ENCODE data around the gene CYB5B.
A peak's percentile ranks its signal among the peaks of the same experiment; 100 is the strongest.

Gene CYB5B

GRCh38 chr16:69490707-69491324 is 66.4 kb downstream of the CYB5B start:
- DNase-seq: no peak

DNA sequence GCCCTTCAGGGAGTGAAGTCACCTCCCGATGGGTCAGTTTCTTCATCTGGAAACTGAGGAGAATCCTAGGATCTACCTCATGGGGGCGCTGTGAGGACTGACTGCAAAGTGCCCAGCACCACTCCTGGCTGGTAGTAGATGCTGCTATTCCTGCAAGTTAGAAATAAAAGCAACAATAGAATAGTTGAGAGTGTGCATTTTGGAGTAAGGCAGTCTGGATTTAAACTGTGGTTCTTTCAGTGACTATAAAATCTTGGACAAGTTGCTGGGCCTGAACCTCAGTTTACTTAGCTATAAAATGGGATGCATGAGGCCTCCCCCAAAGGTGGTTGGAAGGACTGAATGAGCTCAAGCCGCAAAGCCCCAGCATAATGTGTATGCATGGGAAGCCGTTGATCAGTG is 70.6 kb downstream of the CYB5B start:
- peak; percentile 47 for DNase-seq

GRCh38 chr16:69495821-69496220 is 71.4 kb downstream of the CYB5B start:
- no peak for DNase-seq

- no peak for DNase-seq
Measured at GRCh38 chr16:69496376-69496775, 72.0 kb downstream of the CYB5B start.

DNA sequence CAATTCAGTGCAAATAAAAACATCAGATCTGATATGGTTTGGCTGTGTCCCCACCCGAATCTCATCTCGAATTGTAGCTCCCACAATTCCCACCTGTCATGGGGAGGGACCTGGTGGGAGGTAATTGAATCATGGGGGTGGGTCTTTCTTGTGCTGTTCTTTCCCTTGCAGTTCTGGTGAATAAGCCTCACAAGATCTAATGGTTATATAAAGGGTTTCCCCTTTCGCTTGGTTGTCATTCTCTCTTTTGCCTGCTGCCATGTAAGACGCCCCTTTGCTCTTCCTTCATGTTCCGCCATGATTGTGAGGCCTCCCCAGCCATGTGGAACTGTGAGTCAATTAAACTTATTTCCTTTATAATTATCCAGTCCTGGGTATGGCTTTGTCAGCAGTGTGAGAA is 72.5 kb downstream of the CYB5B start:
- DNase-seq: no peak

DNA sequence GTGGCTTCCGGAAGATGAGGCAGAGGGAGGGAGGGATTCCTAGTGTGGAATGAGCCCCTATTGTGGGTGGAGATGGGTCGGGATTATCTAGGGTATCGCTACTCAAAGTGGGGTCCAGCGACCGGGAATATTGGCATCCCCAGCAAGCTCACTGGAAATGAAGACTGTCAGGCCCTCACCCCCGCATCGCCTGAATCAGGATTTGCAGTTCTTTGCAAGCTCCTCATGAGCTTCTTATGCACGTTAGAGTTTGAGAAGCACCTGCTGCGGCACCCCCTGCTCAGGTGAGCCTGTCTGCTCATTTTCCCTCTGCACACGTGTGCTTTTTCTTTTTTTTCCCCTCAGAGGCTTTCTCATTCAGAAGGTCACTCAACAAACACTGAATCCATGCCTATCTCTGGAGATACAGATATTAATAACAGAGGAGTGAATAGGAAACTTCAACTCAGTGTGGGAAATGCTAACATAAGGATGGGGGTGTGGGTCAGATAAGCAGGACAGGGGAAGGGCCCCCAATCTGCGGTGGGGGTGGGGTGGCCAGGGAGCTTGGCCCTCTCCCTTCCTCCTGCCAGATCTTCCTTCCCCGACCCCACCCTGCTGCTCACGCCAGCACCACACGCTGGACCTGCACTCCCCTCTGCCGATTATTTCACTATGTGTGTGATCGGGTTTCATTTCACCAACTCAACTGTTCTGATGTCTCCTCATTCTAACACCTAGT is 73.6 kb downstream of the CYB5B start:
- DNase-seq: no peak

DNA sequence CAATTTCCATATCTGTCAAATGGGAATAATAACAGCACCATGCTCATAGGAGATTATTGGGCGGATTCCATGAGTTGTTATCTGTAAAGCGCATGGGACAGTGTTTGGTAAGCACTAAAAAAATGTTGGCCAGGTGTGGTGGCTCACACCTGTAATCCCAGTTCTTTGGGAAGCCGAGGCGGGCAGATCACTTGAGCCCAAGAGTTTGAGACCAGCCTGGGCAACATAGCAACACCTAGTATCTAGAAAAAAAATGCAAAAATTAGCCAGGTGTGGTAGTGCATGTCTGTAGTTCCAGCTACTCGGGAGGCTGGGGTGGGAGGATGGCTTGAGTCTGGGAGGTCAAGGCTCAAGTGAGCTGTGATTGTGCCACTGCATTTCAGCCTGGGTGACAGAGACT is 74.5 kb downstream of the CYB5B start:
- no peak for DNase-seq

DNA sequence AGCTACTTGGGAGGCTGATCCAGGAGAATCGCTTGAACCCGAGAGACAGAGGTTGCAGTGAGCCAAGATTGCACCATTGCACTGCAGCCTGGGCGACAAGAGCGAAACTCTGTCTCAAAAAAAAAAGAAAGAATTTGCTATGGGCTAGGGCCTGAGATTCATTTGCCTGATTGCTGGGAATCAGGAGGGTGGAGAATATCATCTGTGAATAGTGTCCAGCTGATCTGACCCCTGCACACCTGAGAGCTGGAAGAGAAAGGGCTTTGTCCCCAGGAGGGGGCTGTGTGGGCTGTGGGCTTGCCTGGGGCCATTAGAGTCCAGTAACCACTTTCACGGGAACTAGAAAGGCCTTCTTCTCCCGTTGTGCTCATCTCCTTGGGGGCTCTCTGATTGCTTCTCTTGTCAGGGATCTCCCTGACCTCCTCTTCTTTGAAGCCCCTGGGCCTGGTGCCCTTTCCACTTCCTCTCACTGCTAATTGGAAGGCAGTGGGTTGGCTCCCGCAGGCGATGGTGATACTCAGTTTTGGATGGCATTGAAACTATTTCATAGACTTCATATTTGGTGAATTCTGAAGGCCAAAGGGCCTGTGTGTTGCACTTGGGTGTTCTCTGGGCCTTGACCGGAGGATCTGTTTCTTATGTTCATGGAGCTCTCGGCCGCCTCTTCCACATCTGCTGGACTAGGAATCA is 75.3 kb downstream of the CYB5B start:
- DNase-seq: no peak

DNA sequence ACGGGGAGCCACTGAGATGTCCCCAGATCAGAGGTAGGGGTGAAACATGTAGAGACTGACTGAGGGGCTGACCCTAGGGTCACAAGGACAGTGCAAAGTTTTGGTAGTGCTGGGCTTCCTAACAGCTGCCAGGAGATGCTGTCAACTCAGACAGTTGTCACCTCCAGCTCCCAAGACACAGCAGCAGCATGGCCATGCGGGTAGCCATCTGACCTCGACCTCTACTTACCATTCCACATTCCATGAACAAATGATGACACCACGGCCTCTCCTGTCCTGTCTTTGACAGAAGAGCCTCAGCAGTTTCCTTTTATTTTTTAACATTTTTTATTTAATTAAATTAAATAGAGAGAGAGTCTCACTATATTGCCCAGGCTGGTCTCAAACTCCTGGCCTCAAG is 76.1 kb downstream of the CYB5B start:
- DNase-seq: no peak

- DNase-seq: no peak
Measured at GRCh38 chr16:69501956-69502745, 77.7 kb downstream of the CYB5B start.

DNA sequence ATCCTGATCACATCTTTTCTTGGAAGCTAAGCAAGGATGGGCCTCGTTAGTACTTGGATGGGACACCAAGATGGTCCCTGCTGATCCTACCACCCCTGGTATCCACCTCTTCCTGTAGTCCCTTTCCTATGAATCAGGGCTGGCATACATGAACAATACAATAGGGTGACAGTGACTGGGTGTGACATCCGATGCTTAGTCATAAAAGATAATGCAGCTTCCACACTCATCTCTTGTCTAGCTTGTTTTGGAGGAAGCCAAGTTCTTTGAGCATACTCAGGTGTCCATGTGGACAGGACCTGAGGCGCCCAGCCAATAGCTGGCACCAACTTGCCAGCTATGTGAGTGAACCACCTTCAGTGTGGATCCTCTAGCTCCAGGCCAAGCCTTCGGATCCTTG is 78.8 kb downstream of the CYB5B start:
- no peak for DNase-seq

GRCh38 chr16:69508033-69508755 is 83.8 kb downstream of the CYB5B start:
- no peak for DNase-seq

GRCh38 chr16:69509125-69509524 is 84.7 kb downstream of the CYB5B start:
- DNase-seq: no peak

DNA sequence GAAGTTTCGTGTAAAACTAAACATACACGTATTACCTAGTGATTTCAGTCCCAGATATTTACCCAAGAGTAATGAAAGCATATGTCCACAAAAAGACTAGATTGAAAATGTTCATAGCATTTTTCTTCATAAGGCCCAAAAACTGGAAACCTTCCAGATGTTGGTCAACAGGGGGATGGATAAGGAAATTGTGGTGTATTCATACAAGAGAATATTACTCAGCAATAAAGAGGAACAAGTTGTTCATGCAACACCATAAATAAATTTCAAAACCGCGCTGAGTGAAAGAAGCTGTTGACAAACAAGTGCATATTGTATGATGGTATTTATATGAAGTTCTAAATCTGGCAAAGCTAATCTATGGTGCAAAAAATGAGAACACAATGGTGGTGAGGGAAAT is 87.2 kb downstream of the CYB5B start:
- DNase-seq: no peak

- DNase-seq: no peak
Measured at GRCh38 chr16:69513180-69513966, 89.0 kb downstream of the CYB5B start.

- no peak for DNase-seq
Measured at GRCh38 chr16:69514356-69514755, 89.9 kb downstream of the CYB5B start.
